OCI-M1 (cell line): ENCODE results near the gene CDC14B.

Experiments
- DNase-seq: peaks from one replicate; lab custom pipeline; 2025; lab: John Stamatoyannopoulos, UW

CDC14B gene

GRCh38 chr9:96501633-96502538 is 117.8 kb downstream of the CDC14B start:
- DNase-seq = no peak

GRCh38 chr9:96500696-96501632 is 118.7 kb downstream of the CDC14B start:
- no peak for DNase-seq

GRCh38 chr9:96499257-96499656 is 120.4 kb downstream of the CDC14B start:
- DNase-seq = no peak

GRCh38 chr9:96498796-96499195 is 120.8 kb downstream of the CDC14B start:
- no peak for DNase-seq

- DNase-seq = no peak
Measured at GRCh38 chr9:96497117-96497399, 122.6 kb downstream of the CDC14B start.

- no peak for DNase-seq
Measured at GRCh38 chr9:96496368-96497116, 123.1 kb downstream of the CDC14B start.

- no peak for DNase-seq
Measured at GRCh38 chr9:96495341-96495740, 124.3 kb downstream of the CDC14B start.

GRCh38 chr9:96494215-96494800 is 125.3 kb downstream of the CDC14B start:
- no peak for DNase-seq

- DNase-seq = no peak
Measured at GRCh38 chr9:96493757-96494156, 125.9 kb downstream of the CDC14B start.

- no peak for DNase-seq
Measured at GRCh38 chr9:96492993-96493531, 126.6 kb downstream of the CDC14B start.

GRCh38 chr9:96491880-96492525 is 127.6 kb downstream of the CDC14B start:
- DNase-seq = no peak

GRCh38 chr9:96491079-96491879 is 128.4 kb downstream of the CDC14B start:
- DNase-seq = peak; percentile 31

GRCh38 chr9:96490534-96491078 is 129.0 kb downstream of the CDC14B start:
- no peak for DNase-seq

- no peak for DNase-seq
Measured at GRCh38 chr9:96489482-96489979, 130.1 kb downstream of the CDC14B start.

GRCh38 chr9:96487949-96488348 is 131.7 kb downstream of the CDC14B start:
- no peak for DNase-seq

GRCh38 chr9:96487029-96487396 is 132.6 kb downstream of the CDC14B start:
- no peak for DNase-seq

- no peak for DNase-seq
Measured at GRCh38 chr9:96486386-96487028, 133.1 kb downstream of the CDC14B start.

- DNase-seq = no peak
Measured at GRCh38 chr9:96485280-96485679, 134.4 kb downstream of the CDC14B start.

GRCh38 chr9:96484521-96484931 is 135.1 kb downstream of the CDC14B start:
- no peak for DNase-seq
